Measurements from ENCODE around the gene NDUFS4.
"Not testable (repeated sequence)": the region's sequence is repeated elsewhere in the genome, so short reads cannot be mapped to it uniquely, and the experiment has no call there.

Gene NDUFS4

GRCh38 chr5:53665313-53665712 lies 104.9 kb downstream of the NDUFS4 start:
- H3K4me2 ChIP-seq (ENCODE audit: low read length); H3K27me3 ChIP-seq (ENCODE audit: control insufficient read depth, insufficient read depth, low read length); H3K36me3 ChIP-seq (ENCODE audit: insufficient read depth, low read length); H3K4me3 ChIP-seq (ENCODE audit: low read length); H3K4me1 ChIP-seq (ENCODE audit: control insufficient read depth, insufficient read depth, low read length); H3K9ac ChIP-seq (ENCODE audit: low read depth, low read length); H3K9me3 ChIP-seq (replicated peaks; ENCODE audit: low read length): not testable (repeated sequence)

- Histone ChIP-seq H3K9ac (ENCODE audit: low read depth, low read length) (no peak overlapping the region), H3K9me3 (replicated peaks; ENCODE audit: low read length) (no peaks in the 10 kb centered on the region), H3K36me3 (ENCODE audit: insufficient read depth, low read length) (no peaks in the 10 kb centered on the region), H3K4me2 (ENCODE audit: low read length) (no peak overlapping the region), H3K4me3 (ENCODE audit: low read length) (no peak overlapping the region), H3K27me3 (ENCODE audit: control insufficient read depth, insufficient read depth, low read length) (no peaks in the 10 kb centered on the region), H3K4me1 (ENCODE audit: control insufficient read depth, insufficient read depth, low read length) (no peaks in the 10 kb centered on the region)
These were observed 107.2 kb downstream of the NDUFS4 start for GRCh38 chr5:53667621-53668020.

- no peaks in the 10 kb centered on the region for H3K27me3 ChIP-seq (ENCODE audit: control insufficient read depth, insufficient read depth, low read length)
- H3K36me3 ChIP-seq (ENCODE audit: insufficient read depth, low read length) = no peaks in the 10 kb centered on the region
- no peaks in the 10 kb centered on the region for H3K4me1 ChIP-seq (ENCODE audit: control insufficient read depth, insufficient read depth, low read length)
- no peak overlapping the region for H3K9ac ChIP-seq (ENCODE audit: low read depth, low read length)
- H3K4me3 ChIP-seq (ENCODE audit: low read length) = no peak overlapping the region
- H3K4me2 ChIP-seq (ENCODE audit: low read length) = no peak overlapping the region
- H3K9me3 ChIP-seq (replicated peaks; ENCODE audit: low read length) = no peaks in the 10 kb centered on the region
These were observed 111.0 kb downstream of the NDUFS4 start for GRCh38 chr5:53671447-53671846.

- H3K4me3 ChIP-seq (ENCODE audit: low read length) = no peak overlapping the region
- H3K9me3 ChIP-seq (replicated peaks; ENCODE audit: low read length) = no peaks in the 10 kb centered on the region
- H3K36me3 ChIP-seq (ENCODE audit: insufficient read depth, low read length) = no peaks in the 10 kb centered on the region
- no peak overlapping the region for H3K9ac ChIP-seq (ENCODE audit: low read depth, low read length)
- no peak overlapping the region for H3K4me2 ChIP-seq (ENCODE audit: low read length)
- H3K4me1 ChIP-seq (ENCODE audit: control insufficient read depth, insufficient read depth, low read length) = no peaks in the 10 kb centered on the region
- no peaks in the 10 kb centered on the region for H3K27me3 ChIP-seq (ENCODE audit: control insufficient read depth, insufficient read depth, low read length)
These were observed 113.7 kb downstream of the NDUFS4 start for GRCh38 chr5:53674121-53674520.

- Histone ChIP-seq H3K4me1 (ENCODE audit: control insufficient read depth, insufficient read depth, low read length) (no peaks in the 10 kb centered on the region), H3K9ac (ENCODE audit: low read depth, low read length) (no peak overlapping the region), H3K36me3 (ENCODE audit: insufficient read depth, low read length) (no peaks in the 10 kb centered on the region), H3K9me3 (replicated peaks; ENCODE audit: low read length) (no peaks in the 10 kb centered on the region), H3K4me3 (ENCODE audit: low read length) (no peak overlapping the region), H3K27me3 (ENCODE audit: control insufficient read depth, insufficient read depth, low read length) (no peaks in the 10 kb centered on the region), H3K4me2 (ENCODE audit: low read length) (no peak overlapping the region)
These were observed 117.2 kb downstream of the NDUFS4 start for GRCh38 chr5:53677632-53678031.

- no peaks in the 10 kb centered on the region for H3K36me3 ChIP-seq (ENCODE audit: insufficient read depth, low read length)
- no peaks in the 10 kb centered on the region for H3K9me3 ChIP-seq (replicated peaks; ENCODE audit: low read length)
- no peak overlapping the region for H3K9ac ChIP-seq (ENCODE audit: low read depth, low read length)
- H3K4me2 ChIP-seq (ENCODE audit: low read length) = no peak overlapping the region
- no peaks in the 10 kb centered on the region for H3K27me3 ChIP-seq (ENCODE audit: control insufficient read depth, insufficient read depth, low read length)
- H3K4me1 ChIP-seq (ENCODE audit: control insufficient read depth, insufficient read depth, low read length) = no peaks in the 10 kb centered on the region
- no peak overlapping the region for H3K4me3 ChIP-seq (ENCODE audit: low read length)
These were observed 118.7 kb downstream of the NDUFS4 start for GRCh38 chr5:53678981-53679660.

GRCh38 chr5:53681079-53681478 lies 120.6 kb downstream of the NDUFS4 start:
- H3K36me3 ChIP-seq (ENCODE audit: insufficient read depth, low read length) = no peaks in the 10 kb centered on the region
- no peak overlapping the region for H3K4me2 ChIP-seq (ENCODE audit: low read length)
- H3K4me1 ChIP-seq (ENCODE audit: control insufficient read depth, insufficient read depth, low read length) = no peaks in the 10 kb centered on the region
- H3K9ac ChIP-seq (ENCODE audit: low read depth, low read length) = no peak overlapping the region
- H3K9me3 ChIP-seq (replicated peaks; ENCODE audit: low read length) = no peaks in the 10 kb centered on the region
- H3K27me3 ChIP-seq (ENCODE audit: control insufficient read depth, insufficient read depth, low read length) = no peaks in the 10 kb centered on the region
- H3K4me3 ChIP-seq (ENCODE audit: low read length) = no peak overlapping the region

- no peaks in the 10 kb centered on the region for H3K36me3 ChIP-seq (ENCODE audit: insufficient read depth, low read length)
- no peak overlapping the region for H3K4me2 ChIP-seq (ENCODE audit: low read length)
- peaks cover 11% of the 10 kb centered on the region for H3K9me3 ChIP-seq (replicated peaks; ENCODE audit: low read length)
- H3K27me3 ChIP-seq (ENCODE audit: control insufficient read depth, insufficient read depth, low read length) = no peaks in the 10 kb centered on the region
- H3K4me3 ChIP-seq (ENCODE audit: low read length) = no peak overlapping the region
- no peaks in the 10 kb centered on the region for H3K4me1 ChIP-seq (ENCODE audit: control insufficient read depth, insufficient read depth, low read length)
- H3K9ac ChIP-seq (ENCODE audit: low read depth, low read length) = no peak overlapping the region
These were observed 130.6 kb downstream of the NDUFS4 start for GRCh38 chr5:53691014-53691413.

GRCh38 chr5:53694520-53695022 lies 134.1 kb downstream of the NDUFS4 start:
- no peaks in the 10 kb centered on the region for H3K27me3 ChIP-seq (ENCODE audit: control insufficient read depth, insufficient read depth, low read length)
- no peak overlapping the region for H3K4me2 ChIP-seq (ENCODE audit: low read length)
- no peaks in the 10 kb centered on the region for H3K36me3 ChIP-seq (ENCODE audit: insufficient read depth, low read length)
- H3K9me3 ChIP-seq (replicated peaks; ENCODE audit: low read length) = peaks cover 13% of the 10 kb centered on the region
- H3K4me3 ChIP-seq (ENCODE audit: low read length) = no peak overlapping the region
- no peaks in the 10 kb centered on the region for H3K4me1 ChIP-seq (ENCODE audit: control insufficient read depth, insufficient read depth, low read length)
- no peak overlapping the region for H3K9ac ChIP-seq (ENCODE audit: low read depth, low read length)

- H3K4me2 ChIP-seq (ENCODE audit: low read length); H3K9me3 ChIP-seq (replicated peaks; ENCODE audit: low read length); H3K27me3 ChIP-seq (ENCODE audit: control insufficient read depth, insufficient read depth, low read length); H3K9ac ChIP-seq (ENCODE audit: low read depth, low read length); H3K36me3 ChIP-seq (ENCODE audit: insufficient read depth, low read length); H3K4me3 ChIP-seq (ENCODE audit: low read length); H3K4me1 ChIP-seq (ENCODE audit: control insufficient read depth, insufficient read depth, low read length): not testable (repeated sequence)
These were observed 150.0 kb downstream of the NDUFS4 start for GRCh38 chr5:53710405-53710804.

- Histone ChIP-seq H3K9ac (ENCODE audit: low read depth, low read length) (no peak overlapping the region), H3K36me3 (ENCODE audit: insufficient read depth, low read length) (no peaks in the 10 kb centered on the region), H3K27me3 (ENCODE audit: control insufficient read depth, insufficient read depth, low read length) (no peaks in the 10 kb centered on the region), H3K4me3 (ENCODE audit: low read length) (no peak overlapping the region), H3K4me1 (ENCODE audit: control insufficient read depth, insufficient read depth, low read length) (no peaks in the 10 kb centered on the region), H3K9me3 (replicated peaks; ENCODE audit: low read length) (no peaks in the 10 kb centered on the region), H3K4me2 (ENCODE audit: low read length) (no peak overlapping the region)
These were observed 151.9 kb downstream of the NDUFS4 start for GRCh38 chr5:53712327-53712726.

- H3K27me3 ChIP-seq (ENCODE audit: control insufficient read depth, insufficient read depth, low read length) = no peaks in the 10 kb centered on the region
- no peaks in the 10 kb centered on the region for H3K9me3 ChIP-seq (replicated peaks; ENCODE audit: low read length)
- no peaks in the 10 kb centered on the region for H3K4me1 ChIP-seq (ENCODE audit: control insufficient read depth, insufficient read depth, low read length)
- H3K4me3 ChIP-seq (ENCODE audit: low read length) = no peak overlapping the region
- H3K9ac ChIP-seq (ENCODE audit: low read depth, low read length) = no peak overlapping the region
- no peaks in the 10 kb centered on the region for H3K36me3 ChIP-seq (ENCODE audit: insufficient read depth, low read length)
- no peak overlapping the region for H3K4me2 ChIP-seq (ENCODE audit: low read length)
These were observed 153.7 kb downstream of the NDUFS4 start for GRCh38 chr5:53713978-53714666.
